Right forelimb (tissue), 1 donor: ENCODE measurements around the gene CHKA.
"Not testable (repeated sequence)": the region's sequence is repeated elsewhere in the genome, so short reads cannot be mapped to it uniquely, and the experiment has no call there.

Experiments
- DNase-seq: peaks from one replicate; pipeline ENCODE4 v3.0.0-alpha.2; 2018

CHKA gene

DNA sequence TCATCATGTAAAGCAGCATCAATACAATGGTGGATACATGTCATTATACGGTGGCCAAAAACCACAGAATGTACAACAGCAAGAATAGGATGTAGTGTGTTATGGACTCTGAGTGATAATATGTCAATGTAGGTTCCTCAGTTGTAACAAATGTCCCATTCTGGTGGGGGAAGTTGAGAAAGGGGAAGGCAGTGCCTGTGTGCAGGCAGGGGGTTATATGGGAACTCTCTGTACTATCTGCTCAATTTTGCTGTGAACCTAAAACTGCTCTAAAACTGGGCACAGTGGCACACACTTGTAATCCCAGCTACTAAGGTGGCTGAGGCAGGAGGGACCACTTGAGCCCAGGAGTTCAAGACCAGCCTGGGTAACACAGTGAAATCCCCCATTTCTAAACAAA, 5.9 kb downstream of the CHKA start:
- DNase-seq = no peak

- DNase-seq = no peak
These were observed 7.2 kb downstream of the CHKA start for GRCh38 chr11:68113986-68114385.

DNA sequence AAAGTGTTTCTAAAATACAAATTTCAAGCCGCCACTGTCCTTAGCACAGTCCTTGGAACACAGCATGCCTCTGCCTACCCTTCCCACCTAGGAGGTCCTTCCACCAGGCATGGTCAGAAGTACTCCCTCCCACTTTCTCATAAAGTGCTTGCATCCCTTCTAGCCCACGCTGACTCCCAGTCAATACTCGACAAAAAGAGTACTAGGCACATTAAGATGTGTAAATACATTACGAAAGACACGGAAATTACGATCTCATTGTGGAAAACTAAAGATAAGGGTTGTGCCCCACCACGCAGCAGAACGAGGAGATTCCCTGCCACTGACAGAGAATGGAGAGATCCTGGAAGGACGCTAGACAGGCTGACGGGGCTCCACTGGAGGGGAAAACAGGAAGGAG, 13.5 kb downstream of the CHKA start:
- no peak for DNase-seq

GRCh38 chr11:68106165-68106940, 14.8 kb downstream of the CHKA start:
- no peak for DNase-seq

DNA sequence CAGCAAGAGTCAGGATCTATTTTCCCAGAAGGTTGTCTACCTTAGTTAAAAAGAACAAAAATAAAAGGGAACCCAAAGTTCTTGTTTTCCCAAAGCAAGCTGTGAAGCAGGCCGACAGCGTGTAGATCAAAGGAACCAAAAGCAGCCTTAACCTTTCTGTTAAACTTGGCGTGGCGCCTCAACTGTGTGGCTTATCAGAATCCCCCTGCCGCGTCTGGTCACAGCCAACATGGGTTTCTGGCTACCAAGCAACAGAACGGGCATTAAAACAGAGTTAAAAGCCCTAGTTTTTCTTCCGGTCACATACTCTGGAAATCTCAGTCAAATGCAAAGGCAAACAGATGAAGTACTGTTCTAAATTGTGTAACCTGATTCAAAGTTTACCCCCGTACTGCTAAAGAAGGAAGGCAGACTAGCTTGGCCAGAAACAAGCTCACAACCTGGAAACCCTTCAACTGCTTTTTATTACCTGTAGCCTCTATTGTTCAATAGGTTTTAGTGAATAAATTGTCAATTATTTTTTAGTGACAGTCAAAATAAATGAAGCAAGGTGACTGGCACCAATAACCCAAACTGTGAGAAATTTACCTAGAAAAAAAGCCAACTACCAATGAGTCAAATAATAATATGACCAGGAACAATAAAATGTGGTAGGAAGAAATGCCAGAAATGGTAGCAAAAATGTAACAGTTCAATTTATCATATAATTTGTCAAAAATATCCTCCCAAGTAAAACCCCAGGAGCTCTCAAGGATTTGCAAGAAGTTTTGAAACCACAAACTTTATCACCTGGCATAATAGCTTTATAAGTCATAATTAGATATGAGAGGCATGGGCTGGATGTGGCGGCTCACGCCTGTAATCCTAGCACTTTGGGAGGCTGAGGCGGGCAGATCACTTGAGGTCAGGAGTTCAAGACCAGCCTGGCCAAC, 21.4 kb downstream of the CHKA start:
- DNase-seq = no peak

GRCh38 chr11:68099057-68099456, 22.1 kb downstream of the CHKA start:
- no peak for DNase-seq

GRCh38 chr11:68096962-68097361, 24.2 kb downstream of the CHKA start:
- no peak for DNase-seq

DNA sequence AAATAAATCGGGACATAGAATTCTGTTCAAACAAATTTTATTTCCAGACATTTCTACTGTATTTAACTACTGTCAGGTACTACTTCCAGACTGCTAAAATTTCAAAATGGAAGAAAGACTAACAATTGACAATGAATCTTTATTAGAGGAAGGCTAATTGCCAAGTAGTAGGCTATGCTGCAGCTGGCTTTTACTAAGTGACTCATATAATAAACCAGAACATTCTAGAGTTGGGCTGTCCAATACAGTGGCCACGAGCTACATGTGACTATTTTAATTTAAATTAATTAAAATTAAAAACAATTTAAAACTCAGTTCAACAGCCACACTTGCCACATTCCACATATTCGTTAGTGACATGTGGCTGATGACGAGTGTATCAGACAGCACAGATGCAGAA, 27.6 kb downstream of the CHKA start:
- no peak for DNase-seq

DNA sequence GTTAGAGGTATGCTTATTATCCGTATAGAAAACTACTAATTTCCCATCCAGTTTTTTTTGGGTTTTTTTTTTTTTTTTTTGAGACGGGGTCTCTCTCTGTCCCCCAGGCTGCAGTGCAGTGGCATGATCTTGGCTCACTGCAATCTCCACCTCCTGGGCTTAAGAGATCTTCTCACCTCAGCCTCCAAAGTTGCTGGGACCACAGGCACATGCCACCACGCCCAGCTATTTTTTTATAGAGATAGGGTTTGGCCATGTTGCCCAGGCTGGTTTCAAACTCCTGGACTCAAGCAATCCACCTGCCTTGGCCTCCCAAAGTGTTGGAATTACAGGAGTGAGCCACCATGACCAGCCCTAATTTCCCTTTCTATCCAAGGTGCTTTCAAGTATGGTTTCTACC, 28.2 kb downstream of the CHKA start:
- not testable (repeated sequence) for DNase-seq

- DNase-seq = no peak
These were observed 28.8 kb downstream of the CHKA start for GRCh38 chr11:68092411-68092810.

DNA sequence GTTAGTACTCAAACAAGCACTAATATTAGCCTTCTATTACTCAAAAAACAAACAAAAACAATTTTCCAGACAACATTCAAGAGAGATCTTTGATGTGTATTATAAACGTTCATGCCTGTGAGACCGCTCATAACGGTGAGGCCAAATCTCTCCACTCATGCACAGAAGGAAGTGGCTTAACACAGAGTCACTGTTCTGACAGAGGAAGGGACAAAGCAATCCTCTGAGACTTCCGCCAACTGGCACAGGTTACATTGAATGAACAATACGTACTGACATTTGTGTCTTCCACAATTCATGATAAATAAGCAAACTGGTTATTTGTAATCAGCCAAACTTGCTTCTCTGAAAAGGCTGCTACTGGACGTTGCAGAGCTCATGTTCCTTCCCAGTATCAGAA, 30.5 kb downstream of the CHKA start:
- no peak for DNase-seq

DNA sequence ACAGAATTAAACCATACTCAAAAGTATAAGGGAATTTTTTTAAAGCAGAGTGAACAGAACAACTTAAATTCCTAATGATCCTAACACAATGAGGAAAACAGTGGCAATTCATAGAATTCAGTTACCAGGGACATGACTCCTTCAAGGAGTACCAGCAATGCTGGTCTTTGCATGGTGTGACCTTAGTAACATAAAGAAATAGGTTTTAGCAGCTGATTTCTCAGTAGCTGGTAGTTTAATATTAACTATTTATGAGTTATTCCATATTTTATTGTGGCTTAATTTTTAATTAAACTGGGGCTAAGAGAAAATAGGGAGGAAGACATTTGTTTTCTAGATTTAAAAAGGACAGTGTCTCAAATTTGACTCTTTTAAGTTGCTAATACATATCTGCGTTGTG, 30.9 kb downstream of the CHKA start:
- no peak for DNase-seq

DNA sequence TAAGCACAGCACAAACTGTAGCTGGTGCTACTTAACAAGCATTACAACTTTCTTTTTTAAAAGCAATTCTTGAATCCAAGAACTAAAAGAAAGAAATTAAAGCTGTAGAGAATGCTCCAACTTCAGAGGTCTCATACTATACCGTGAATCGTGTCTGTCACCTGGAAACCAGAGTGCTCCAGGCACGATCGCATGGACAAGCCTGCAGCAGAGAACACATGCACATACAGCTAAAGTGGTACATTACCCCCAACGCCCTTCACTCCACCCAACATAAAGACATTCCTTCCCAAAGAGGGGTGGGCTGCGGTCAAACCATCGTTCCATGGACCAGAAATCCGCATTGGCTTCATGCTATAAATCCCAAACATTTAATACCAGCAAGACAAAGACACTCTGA, 31.5 kb downstream of the CHKA start:
- DNase-seq = no peak

DNA sequence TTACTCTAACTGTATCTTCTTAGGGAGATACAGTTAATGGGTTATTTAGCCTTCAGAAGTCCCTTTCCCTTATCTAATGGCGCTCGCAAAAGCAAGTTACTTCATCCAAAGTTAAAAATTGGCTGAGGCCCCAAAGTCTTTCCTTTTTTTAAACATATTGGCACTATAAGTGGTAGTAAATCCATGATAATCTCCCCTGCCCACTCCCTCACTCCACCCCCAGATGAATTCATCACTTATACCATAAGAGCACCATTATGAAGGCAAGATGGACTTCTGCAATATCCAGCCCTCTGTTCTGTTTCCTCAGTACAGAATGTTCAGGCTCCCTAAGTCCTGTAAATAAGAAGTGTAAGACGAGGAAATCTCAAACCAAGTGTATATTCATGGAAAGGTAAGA, 37.7 kb downstream of the CHKA start:
- no peak for DNase-seq

GRCh38 chr11:68082481-68082880, 38.7 kb downstream of the CHKA start:
- no peak for DNase-seq

- no peak for DNase-seq
These were observed 39.5 kb downstream of the CHKA start for GRCh38 chr11:68081691-68082090.

DNA sequence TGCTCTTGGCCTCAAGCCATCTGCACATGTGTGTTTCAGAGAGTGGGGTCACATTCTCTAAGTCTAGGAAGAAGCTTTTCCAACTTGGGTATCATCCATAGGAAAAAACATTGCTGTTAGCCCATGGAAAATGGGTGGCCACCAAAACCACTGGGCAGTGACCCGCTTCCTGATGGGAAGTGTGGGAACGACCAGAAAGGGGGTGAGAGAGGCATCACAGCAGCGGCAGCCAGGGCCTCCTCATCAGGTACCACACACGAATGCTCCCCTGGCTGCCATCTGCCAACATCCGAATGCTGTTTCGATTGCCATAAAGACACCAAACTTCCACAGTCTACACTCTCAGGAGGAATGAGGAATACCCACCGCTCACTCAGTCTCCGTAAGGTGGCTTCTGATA, 40.3 kb downstream of the CHKA start:
- no peak for DNase-seq

DNA sequence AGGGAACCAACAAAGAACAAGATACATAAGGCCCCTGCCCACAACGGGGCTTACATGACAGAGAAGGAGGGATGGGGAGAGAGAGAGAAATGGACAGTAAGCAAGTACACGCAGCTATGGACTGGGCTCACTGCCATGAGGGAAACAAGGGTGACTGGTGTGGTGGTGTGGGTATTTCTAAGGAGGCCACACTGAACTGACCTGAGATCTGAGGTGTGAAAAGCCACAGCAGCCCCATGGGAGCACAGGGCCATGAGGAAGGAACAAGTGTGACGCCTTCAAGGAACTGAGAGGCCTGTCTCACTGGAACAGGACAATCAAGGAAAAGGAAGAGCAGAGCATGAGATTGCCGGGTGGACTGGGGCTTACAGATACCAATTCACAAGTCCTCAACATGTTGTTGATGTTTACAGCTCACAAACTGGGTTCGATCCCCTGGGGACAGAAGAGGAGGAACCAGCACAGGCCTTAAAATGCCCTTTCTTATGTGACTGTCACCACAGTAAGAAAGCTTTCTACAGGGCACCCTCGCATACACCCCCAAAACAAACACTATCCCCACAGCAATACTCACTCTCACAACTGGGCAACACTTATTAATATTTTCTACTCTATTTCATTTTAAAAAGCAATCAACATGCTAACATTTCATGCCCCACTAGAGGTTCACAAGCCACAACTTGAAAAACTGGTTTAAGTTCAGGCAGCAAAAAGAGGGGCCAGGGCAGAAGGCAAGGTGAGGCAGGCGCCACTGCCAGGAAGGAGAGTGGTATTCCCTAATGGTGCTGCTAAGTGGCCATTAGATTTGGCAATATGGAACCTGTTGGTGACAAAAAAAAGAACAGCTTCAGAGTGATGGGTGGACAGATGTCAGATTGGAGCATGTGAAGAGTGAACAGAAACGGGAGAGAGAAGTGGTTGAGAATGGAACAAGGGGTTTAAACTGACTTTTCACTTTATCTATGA, 43.3 kb downstream of the CHKA start:
- DNase-seq = no peak

DNA sequence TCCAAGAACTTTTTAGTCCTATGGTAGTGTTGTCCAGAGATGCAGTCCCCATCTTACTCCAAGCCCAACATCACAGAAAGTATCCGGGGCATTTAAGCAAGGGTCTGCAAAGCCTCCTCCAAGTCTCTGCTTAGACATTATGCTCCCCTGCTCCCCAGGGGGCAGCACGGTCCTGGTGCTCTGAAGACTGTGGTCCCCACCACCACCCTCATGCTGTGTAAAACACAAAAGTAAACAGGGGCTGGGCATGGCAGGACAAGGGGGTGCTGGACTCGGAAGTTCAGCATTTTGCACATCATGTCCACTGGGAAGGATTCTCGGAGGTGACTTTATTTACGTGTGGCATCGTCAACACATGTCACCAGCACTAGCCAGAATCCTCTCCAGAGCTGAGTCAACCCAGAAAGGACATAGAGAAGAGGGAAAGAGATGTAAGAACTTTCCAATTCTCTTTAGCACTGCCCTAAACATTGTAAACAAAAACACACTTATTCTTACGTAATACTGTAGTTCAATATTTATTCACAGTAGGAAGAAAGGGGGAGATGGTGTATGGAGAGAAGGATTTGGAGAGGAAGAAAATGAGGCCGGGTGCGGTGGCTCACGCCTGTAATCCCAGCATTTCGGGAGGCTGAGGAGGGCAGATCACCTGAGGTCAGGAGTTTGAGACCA, 44.7 kb downstream of the CHKA start:
- DNase-seq = no peak

- DNase-seq = no peak
These were observed 46.4 kb downstream of the CHKA start for GRCh38 chr11:68074584-68075352.

GRCh38 chr11:68071281-68072048, 49.7 kb downstream of the CHKA start:
- no peak for DNase-seq
